ENCODE measurements around the gene MICA.

DNA sequence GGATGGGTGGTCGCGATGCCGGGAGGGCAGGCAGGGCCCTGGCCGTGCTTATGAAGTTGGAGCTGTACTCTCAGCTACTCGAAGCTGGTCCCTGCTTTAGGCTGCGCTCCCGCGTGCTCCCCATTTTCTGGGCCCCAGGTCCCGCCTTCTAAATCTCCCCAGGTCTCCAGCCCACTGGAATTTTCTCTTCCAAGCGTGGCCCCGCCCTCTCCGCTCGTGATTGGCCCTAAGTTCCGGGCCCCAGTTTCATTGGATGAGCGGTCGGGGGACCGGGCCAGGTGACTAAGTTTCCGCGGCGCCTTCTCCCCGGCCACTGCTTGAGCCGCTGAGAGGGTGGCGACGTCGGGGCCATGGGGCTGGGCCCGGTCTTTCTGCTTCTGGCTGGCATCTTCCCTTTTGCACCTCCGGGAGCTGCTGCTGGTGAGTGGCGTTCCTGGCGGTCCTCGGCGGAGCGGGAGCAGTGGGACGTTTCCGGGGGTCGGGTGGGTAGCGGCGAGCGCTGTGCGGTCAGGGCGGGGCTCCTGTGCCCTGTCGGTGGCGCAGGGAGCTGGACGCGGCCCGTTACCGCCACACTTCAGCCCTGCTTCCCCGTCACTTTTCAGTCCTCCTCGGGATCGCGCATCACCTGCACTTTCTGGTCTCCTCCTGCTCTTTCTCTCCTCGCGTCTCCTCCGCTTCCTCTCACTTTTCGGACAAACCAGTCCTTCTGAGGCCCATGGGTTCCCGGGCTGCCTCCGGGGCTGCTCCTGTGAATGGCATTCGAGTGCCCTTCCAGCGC lies at the start of gene MICA:
- no peak for TF ChIP-seq CTCF (conservative IDR thresholded peaks at IDR 0.05; ENCODE audit: low read depth, low read length)
- no peak for TF ChIP-seq EZH2 (IDR thresholded peaks at IDR 0.05; ENCODE audit: low read length, unreplicated experiment)
- TF ChIP-seq EZH2phosphoT487 (IDR thresholded peaks at IDR 0.05; ENCODE audit: borderline replicate concordance, low read length): no peak
